IPS-18a (cell line): ENCODE results near the gene SMS.
"Not testable (repeated sequence)": the region's sequence is repeated elsewhere in the genome, so short reads cannot be mapped to it uniquely, and the experiment has no call there.

Source experiments
- H3K27ac ChIP-seq: one replicate; pipeline ENCODE4 v1.5.1; 2013; ENCODE audit warnings: low read length
- H3K27me3 ChIP-seq: one replicate; pipeline ENCODE4 v1.6.1; 2013; ENCODE audit warnings: mild to moderate bottlenecking, low read length; ENCODE audit not compliant: control insufficient read depth, insufficient read depth
- H3K36me3 ChIP-seq: one replicate; pipeline ENCODE4 v1.6.1; 2013; ENCODE audit warnings: low read depth, low read length; ENCODE audit not compliant: control insufficient read depth
- H3K4me1 ChIP-seq: one replicate; pipeline ENCODE4 v1.6.1; 2013; ENCODE audit warnings: low read depth, low read length; ENCODE audit not compliant: control insufficient read depth
- H3K4me3 ChIP-seq: one replicate; pipeline ENCODE4 v1.5.1; 2013; ENCODE audit warnings: low read length
- H3K9ac ChIP-seq: one replicate; pipeline ENCODE4 v1.6.1; 2013; ENCODE audit warnings: mild to moderate bottlenecking, low read length, moderate library complexity
- H3K9me3 ChIP-seq: one replicate; pipeline ENCODE4 v1.6.1; 2013; ENCODE audit warnings: low read depth, low read length; ENCODE audit not compliant: control insufficient read depth

Gene SMS

DNA sequence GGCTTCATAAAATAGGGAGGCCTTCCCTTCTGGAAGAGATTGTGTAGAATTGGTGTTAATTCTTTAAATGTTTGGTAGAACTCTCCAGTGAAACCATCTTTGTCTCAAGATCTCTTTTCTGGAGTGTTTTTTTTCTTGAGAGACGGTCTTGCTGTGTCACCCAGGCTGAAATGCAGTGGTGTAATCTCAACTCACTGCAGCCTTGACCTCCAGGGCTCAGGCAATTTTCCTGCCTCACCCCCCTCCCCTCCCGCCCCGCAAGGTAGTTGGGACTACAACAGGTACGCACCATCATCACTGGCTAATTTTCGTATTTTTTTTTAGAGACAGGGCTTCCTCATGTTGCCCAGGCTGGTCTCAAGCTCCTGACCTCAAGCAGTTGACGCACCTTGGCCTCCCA is 12.1 kb downstream of the SMS start:
- Histone ChIP-seq H3K36me3 (no peaks in the 10 kb centered on the region), H3K4me3 (no peak overlapping the region), H3K9me3 (peaks cover 15% of the 10 kb centered on the region), H3K4me1 (peaks cover 9% of the 10 kb centered on the region), H3K27ac (no peak overlapping the region), H3K9ac (no peak overlapping the region), H3K27me3 (no peaks in the 10 kb centered on the region)

DNA sequence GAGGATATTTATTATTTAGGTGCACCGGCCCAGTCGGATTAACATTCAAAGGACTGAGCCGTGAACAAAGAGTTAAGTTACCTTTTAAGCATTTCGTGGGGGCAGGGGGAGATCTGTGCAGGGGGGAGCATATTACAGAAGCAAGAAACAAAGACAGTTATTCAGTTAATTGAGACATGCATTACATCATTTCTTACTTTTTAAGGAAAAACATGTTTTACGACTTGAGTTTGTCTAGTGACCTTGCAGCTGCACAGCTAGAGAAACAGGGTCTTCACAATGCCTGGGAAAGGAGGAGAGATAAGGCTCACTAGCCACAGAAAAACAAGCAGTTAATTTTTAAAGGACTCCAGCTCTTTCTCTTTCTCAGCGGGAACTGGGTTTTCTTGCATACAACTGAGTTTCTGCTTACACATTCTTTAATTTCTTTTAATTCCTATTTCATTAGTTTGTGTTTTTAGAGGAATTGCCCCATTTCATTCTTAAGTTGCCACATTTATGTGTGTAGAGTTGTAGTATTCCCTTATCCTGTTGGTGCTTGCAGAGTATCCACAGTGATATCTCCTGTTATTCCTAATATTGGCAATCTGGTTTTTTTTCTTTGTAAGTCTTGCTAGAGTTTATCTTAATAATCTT is 12.8 kb downstream of the SMS start:
- H3K27ac ChIP-seq, H3K9ac ChIP-seq, H3K27me3 ChIP-seq, H3K4me1 ChIP-seq, H3K36me3 ChIP-seq, H3K4me3 ChIP-seq: not testable (repeated sequence)
- H3K9me3 ChIP-seq: peaks cover 11% of the 10 kb centered on the region

DNA sequence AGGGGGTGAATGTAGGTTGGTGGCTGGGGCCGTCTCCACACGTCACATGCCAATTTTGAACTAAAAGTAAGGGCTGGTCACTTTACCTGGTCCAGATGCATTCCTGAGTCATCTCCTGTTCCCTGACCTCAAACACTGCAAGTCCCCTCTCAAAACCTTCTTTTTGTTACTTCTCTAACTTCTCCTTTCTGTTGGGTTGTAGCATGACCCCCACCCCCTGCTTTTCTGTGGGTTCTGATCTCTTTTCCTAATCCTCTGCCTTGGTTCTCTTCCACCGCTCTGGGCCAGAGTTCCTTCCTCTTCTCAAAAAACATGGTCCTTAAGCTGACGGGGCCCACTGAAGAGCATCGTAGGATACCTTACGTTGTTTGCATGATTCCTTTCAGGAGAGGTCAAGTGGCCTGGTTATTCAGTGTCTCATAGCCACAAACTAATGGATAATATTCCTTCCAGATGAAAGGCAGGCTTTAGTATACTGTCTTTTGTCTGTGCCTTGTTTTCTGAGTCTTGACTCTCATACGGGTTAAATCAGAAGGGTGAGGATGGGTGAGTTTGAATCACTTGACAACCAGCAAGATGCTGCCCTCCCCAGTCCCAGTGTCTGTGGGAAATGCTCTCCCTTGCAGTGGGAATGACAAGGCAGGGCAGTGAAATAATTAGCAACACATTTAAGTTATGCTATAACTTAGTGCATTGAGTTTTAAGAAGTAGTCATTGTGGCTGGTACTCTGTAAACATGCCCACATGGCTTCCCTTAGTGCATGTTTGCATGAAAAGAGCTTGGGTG is 15.1 kb downstream of the SMS start:
- H3K36me3 ChIP-seq: no peaks in the 10 kb centered on the region
- peaks cover 10% of the 10 kb centered on the region for H3K4me1 ChIP-seq
- H3K27me3 ChIP-seq: no peaks in the 10 kb centered on the region
- H3K4me3 ChIP-seq: no peak overlapping the region
- H3K27ac ChIP-seq: no peak overlapping the region
- H3K9me3 ChIP-seq: peaks cover 7% of the 10 kb centered on the region
- no peak overlapping the region for H3K9ac ChIP-seq

DNA sequence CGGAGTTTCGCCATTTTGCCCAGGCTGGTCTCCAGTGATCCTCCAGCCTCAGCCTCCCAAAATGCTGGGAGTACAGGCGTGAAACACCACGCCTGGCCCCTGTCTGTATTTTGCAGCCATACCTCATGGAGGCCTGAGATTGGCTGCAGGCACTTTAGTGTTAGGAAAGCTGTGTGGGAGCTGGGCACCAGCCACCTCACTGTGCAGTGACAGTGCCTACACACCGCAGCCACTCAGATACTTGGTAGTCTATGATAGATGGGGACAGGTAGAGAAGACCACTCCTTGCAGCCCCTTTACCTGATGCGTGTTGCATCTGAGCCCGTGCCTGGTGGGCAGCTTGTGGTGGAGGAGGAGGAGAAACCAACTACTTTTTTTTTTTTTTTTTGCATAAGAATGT is 16.3 kb downstream of the SMS start:
- H3K9ac ChIP-seq: no peak overlapping the region
- H3K9me3 ChIP-seq: peaks cover 7% of the 10 kb centered on the region
- H3K27me3 ChIP-seq: no peaks in the 10 kb centered on the region
- H3K36me3 ChIP-seq: no peaks in the 10 kb centered on the region
- H3K4me1 ChIP-seq: peaks cover 10% of the 10 kb centered on the region
- no peak overlapping the region for H3K27ac ChIP-seq
- H3K4me3 ChIP-seq: no peak overlapping the region

DNA sequence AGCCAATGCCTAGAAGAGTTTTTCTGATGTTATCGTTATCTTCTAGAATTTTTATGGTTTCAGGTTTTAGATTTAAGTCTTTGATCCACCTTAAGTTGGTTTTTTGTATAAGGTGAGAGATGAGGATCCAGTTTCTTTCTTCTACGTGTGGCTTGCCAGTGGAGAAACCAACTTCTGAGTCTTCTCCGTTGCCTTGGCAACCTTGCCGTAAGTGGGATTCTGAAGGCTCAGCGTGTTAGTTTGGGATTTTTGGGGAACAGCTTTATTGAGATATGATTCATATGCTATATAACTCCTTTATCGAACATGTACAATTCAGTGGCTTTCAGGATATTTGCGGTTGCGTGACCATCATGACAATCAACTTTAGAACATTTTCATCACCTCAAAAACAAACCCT is 17.7 kb downstream of the SMS start:
- no peak overlapping the region for H3K27ac ChIP-seq
- H3K36me3 ChIP-seq: no peaks in the 10 kb centered on the region
- H3K4me3 ChIP-seq: no peak overlapping the region
- no peaks in the 10 kb centered on the region for H3K27me3 ChIP-seq
- H3K9me3 ChIP-seq: no peaks in the 10 kb centered on the region
- H3K4me1 ChIP-seq: peaks cover 5% of the 10 kb centered on the region
- no peak overlapping the region for H3K9ac ChIP-seq

DNA sequence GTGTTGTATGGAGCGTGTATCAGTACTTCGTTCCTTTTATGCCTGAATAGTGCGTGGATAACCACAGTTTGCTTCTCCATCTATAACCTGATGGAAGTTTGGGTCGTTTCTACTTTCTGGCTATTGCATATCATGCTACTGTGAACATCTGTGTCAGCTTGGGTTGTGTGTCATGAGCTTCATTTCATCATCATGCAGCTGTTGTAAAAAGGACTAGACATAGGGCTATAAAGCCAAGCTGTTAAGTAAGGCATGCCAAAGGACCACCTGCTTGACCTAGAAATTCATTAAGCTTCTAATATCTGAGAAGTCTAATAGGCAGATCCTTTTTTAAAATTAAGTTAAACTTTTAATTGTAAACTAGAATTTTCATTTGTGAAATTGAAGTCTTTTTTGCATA is 18.4 kb downstream of the SMS start:
- no peak overlapping the region for H3K9ac ChIP-seq
- H3K27ac ChIP-seq: no peak overlapping the region
- H3K36me3 ChIP-seq: no peaks in the 10 kb centered on the region
- no peaks in the 10 kb centered on the region for H3K9me3 ChIP-seq
- H3K27me3 ChIP-seq: no peaks in the 10 kb centered on the region
- no peak overlapping the region for H3K4me3 ChIP-seq
- H3K4me1 ChIP-seq: peaks cover 5% of the 10 kb centered on the region

DNA sequence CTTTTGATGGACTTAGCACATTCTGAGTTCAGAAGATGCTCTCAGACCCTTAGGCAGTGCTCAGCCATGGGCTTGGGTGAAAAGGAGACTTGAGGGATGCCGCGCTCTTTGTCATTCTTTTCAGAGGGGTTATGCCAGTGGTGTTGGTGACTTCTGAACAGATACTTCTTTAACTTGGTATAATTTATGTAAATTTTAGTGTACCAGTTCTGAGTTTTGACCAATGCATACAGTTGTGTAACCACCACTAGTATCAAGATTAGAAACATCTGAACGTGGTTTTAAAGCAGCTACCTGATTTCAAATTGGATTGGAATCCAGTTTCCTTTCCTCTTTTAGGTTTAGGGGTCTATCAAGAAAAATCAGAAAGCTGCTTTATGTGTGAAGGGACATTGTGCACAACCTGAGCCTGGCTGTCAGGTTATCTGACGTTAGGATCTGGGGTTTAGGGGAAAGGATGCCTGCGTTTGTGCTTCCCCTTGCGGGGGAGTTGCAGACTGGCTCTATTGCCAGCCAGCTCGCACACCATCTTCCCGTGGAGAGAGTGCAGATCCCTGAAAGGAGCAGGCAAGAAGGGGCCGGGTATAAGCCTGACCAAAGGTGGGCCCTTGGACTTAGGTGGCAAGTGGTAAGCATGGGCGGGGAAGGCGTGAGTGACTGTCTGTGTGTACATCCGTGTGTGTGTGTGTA is 19.0 kb downstream of the SMS start:
- Histone ChIP-seq H3K27me3 (no peaks in the 10 kb centered on the region), H3K4me3 (no peak overlapping the region), H3K36me3 (no peaks in the 10 kb centered on the region), H3K4me1 (peaks cover 5% of the 10 kb centered on the region), H3K9ac (no peak overlapping the region), H3K27ac (no peak overlapping the region), H3K9me3 (no peaks in the 10 kb centered on the region)

- Histone ChIP-seq H3K4me3 (no peak overlapping the region), H3K9me3 (peaks cover 4% of the 10 kb centered on the region), H3K27me3 (no peaks in the 10 kb centered on the region), H3K36me3 (no peaks in the 10 kb centered on the region), H3K27ac (no peak overlapping the region), H3K4me1 (peaks cover 5% of the 10 kb centered on the region), H3K9ac (no peak overlapping the region)
Measured at GRCh38 chrX:21960569-21961541, 20.3 kb downstream of the SMS start.

- Histone ChIP-seq H3K9ac (no peak overlapping the region), H3K4me1 (peaks cover 5% of the 10 kb centered on the region), H3K36me3 (no peaks in the 10 kb centered on the region), H3K4me3 (no peak overlapping the region), H3K27ac (no peak overlapping the region), H3K27me3 (no peaks in the 10 kb centered on the region), H3K9me3 (peaks cover 4% of the 10 kb centered on the region)
Measured at GRCh38 chrX:21962361-21962760, 21.9 kb downstream of the SMS start.

GRCh38 chrX:21963269-21963668 is 22.8 kb downstream of the SMS start:
- Histone ChIP-seq H3K36me3 (peaks cover 3% of the 10 kb centered on the region), H3K9me3 (peaks cover 5% of the 10 kb centered on the region), H3K9ac (no peak overlapping the region), H3K27ac (no peak overlapping the region), H3K27me3 (no peaks in the 10 kb centered on the region), H3K4me3 (no peak overlapping the region), H3K4me1 (peaks cover 5% of the 10 kb centered on the region)
